ENCODE results near the gene ERC1.

ERC1 gene

GRCh38 chr12:1176191-1176590 is 185.2 kb downstream of the ERC1 start:
- no peak for TF ChIP-seq CTCF (IDR thresholded peaks at IDR 0.05; ENCODE audit: borderline replicate concordance, insufficient read depth, low read depth, low read length)
- H3K4me3 ChIP-seq (ENCODE audit: low read depth, low read length), result no peak overlapping the region

- no peak for TF ChIP-seq CTCF (IDR thresholded peaks at IDR 0.05; ENCODE audit: borderline replicate concordance, insufficient read depth, low read depth, low read length)
- H3K4me3 ChIP-seq (ENCODE audit: low read depth, low read length), result no peak overlapping the region
Measured at GRCh38 chr12:1179128-1179527, 188.1 kb downstream of the ERC1 start.

- TF ChIP-seq CTCF (IDR thresholded peaks at IDR 0.05; ENCODE audit: borderline replicate concordance, insufficient read depth, low read depth, low read length), result no peak
- H3K4me3 ChIP-seq (ENCODE audit: low read depth, low read length), result no peak overlapping the region
Measured at GRCh38 chr12:1182069-1182468, 191.0 kb downstream of the ERC1 start.

- no peak overlapping the region for H3K4me3 ChIP-seq (ENCODE audit: low read depth, low read length)
- TF ChIP-seq CTCF (IDR thresholded peaks at IDR 0.05; ENCODE audit: borderline replicate concordance, insufficient read depth, low read depth, low read length), result no peak
Measured at GRCh38 chr12:1184402-1184801, 193.4 kb downstream of the ERC1 start.

- TF ChIP-seq CTCF (IDR thresholded peaks at IDR 0.05; ENCODE audit: borderline replicate concordance, insufficient read depth, low read depth, low read length), result no peak
- no peak overlapping the region for H3K4me3 ChIP-seq (ENCODE audit: low read depth, low read length)
Measured at GRCh38 chr12:1185460-1186182, 194.6 kb downstream of the ERC1 start.

GRCh38 chr12:1186298-1186697 is 195.3 kb downstream of the ERC1 start:
- no peak overlapping the region for H3K4me3 ChIP-seq (ENCODE audit: low read depth, low read length)
- TF ChIP-seq CTCF (IDR thresholded peaks at IDR 0.05; ENCODE audit: borderline replicate concordance, insufficient read depth, low read depth, low read length), result no peak

- no peak overlapping the region for H3K4me3 ChIP-seq (ENCODE audit: low read depth, low read length)
- TF ChIP-seq CTCF (IDR thresholded peaks at IDR 0.05; ENCODE audit: borderline replicate concordance, insufficient read depth, low read depth, low read length), result no peak
Measured at GRCh38 chr12:1188016-1188415, 197.0 kb downstream of the ERC1 start.

All from GM12875 (cell line).